GM18909 (cell line): Measurements from ENCODE around the gene CLEC11A.
"Not testable (repeated sequence)": the region's sequence is repeated elsewhere in the genome, so short reads cannot be mapped to it uniquely, and the experiment has no call there.

Experiments used
- ATAC-seq: cut with Tn5 transposase; IDR thresholded peaks from one replicate; pipeline ENCODE4 v1.9.1; 2021; ENCODE audit warnings: mild to moderate bottlenecking; ENCODE audit not compliant: unreplicated experiment, poor library complexity

Gene CLEC11A

DNA sequence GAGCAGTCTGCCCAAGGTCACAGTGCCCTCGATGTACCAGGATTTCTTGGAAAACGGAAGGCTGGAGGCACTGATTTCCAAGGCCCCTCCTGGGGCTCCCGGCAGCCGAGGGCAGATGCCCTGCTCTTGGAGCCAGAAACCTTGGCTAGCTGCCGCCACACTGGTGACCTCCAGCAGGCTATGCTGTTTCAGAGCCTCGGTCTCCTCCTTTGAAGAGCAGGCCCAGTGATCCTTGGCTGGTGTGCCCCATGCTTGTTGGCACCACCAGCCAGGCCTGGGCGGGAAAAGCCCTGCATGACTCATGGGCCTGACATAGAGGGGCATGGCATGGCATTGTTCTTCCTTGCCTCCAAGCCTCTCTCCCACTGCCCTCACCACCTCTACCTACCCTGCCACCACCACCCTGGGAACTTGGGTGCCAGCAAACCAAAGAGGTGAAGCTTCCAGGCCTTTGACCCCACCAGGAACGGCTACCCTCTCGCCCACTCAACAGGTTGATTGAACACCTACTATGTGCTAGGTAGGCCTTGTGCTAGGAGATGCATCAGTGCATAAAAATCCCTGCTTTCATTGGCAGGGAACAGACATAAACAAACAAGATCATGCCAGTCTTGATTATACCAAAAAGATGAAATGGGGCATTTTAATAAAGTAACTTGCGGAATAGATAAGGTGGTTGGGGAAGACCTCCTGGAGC is 1.6 kb upstream of the CLEC11A start:
- ATAC-seq, result no peak

DNA sequence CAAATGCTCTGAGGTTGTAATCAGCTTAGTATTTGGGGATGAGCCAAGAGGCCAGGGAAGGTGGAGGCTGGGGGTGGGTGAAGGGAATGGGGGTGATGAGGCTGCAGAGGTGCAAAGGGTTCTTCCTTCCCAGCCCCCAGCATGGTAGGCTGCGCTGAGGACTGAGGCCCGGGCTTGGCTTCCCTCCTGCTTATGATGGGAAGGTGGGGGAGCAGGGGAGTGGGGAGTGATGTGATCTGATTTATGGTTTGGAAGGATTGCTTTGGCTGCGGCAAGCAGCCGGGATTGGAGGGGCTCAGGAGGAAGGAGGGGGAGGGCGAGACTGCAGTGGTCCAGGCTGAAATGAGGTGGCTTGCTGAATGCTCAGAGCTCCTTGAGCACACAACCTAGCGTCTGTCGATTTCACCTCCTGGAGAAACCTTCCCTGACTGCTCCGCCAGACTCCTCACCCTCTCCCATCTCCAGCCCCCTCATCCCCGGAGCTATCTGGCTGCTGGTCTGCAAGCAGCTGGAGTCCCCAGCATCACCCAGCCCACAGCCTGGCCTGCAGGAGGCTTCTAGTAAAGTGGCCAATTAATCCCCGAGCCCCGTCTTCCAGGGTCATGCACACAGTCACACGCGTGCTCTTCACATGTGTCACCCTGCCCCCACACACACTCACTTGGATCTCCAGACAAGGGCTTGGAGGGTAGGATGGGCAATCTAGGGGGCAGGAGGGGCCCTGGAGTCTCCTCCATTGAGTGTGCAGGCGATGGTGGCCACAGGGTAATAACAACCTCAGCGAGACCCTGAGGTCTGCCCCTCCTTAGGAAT is 757 bp upstream of the CLEC11A start:
- ATAC-seq, result no peak

DNA sequence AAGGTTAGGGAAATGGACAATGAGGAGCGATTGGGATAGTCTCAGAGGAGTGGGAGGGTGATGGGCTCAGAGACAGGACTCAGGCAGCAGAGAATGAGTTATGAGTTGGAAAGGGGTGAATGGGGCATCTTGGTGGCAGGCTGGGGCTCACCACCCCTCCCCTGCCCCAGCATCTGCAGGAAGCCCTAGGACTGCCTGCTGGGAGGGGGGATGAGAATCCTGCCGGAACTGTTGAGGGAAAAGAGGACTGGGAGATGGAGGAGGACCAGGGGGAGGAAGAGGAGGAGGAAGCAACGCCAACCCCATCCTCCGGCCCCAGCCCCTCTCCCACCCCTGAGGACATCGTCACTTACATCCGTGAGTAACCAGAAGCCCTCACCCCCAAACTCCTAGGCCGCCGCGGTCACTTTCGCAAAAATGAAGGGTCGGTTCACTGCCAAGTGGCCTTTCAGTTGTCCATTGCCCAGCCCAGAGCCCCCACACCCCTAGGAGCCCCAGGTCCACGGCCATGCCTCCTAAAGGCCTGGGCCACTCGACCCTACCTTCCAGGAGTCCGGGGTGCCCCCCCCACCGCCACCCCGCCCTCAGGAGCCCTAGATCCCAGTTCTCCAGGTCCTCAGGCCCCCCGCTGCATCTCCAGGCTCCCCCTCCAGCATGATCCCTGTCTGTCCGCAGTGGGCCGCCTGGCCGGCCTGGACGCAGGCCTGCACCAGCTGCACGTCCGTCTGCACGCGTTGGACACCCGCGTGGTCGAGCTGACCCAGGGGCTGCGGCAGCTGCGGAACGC is 764 bp downstream of the CLEC11A start:
- ATAC-seq, result no peak

DNA sequence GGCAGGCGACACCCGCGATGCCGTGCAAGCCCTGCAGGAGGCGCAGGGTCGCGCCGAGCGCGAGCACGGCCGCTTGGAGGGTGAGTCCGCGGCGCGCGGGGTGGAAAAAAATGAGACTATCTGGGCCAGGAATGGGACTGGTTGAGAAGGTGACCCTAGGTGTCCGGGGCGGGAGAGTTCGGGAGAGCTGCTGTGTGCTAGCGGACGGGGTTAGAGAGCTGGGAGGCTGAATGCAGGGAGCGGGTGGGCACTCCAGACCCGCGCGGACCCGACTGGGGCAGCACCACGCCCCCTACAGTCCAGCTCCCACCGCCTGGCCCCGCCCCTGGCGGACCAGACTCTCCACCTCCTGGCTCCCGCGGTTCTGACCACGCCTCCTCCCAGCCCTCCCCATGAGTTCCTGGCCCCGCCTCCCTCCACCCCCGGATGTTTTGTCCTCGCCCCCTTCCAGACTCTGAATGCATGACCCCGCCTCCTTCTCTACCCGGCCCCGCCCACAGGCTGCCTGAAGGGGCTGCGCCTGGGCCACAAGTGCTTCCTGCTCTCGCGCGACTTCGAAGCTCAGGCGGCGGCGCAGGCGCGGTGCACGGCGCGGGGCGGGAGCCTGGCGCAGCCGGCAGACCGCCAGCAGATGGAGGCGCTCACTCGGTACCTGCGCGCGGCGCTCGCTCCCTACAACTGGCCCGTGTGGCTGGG is 1.5 kb downstream of the CLEC11A start:
- ATAC-seq, result peak; percentile 75

DNA sequence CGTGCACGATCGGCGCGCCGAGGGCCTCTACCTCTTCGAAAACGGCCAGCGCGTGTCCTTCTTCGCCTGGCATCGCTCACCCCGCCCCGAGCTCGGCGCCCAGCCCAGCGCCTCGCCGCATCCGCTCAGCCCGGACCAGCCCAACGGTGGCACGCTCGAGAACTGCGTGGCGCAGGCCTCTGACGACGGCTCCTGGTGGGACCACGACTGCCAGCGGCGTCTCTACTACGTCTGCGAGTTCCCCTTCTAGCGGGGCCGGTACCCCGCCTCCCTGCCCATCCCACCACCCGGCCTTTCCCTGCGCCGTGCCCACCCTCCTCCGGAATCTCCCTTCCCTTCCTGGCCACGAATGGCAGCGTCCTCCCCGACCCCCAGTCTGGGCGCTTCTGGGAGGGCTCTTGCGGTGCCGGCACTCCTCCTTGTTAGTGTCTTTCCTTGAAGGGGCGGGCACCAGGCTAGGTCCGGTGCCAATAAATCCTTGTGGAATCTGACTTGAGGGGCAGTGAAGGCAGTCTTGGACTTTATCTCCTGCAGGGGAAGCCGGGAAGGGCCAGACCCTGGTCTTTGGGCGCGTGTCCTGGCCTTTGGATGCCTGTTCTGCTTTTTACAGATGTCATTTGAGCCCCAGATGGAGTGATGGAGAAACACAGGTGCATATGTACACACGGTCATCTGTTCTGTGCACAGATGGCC is 2.2 kb downstream of the CLEC11A start:
- ATAC-seq, result peak; percentile 30

DNA sequence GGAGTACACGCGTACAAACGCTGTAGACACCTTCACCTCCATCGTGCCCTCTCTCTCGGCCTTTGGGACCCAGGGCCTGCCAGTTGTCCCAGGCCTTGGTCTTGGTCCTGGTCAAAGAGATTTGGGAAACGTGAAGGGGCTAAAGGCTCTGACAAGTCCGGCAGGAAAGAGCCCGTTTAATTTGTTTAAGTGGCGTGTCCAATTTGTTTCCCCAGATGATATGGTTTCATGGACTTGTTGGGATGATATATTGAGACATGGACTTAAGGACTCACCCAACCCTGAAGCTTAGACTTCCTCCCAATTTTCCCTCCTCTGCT is 2.7 kb downstream of the CLEC11A start:
- ATAC-seq, result no peak

DNA sequence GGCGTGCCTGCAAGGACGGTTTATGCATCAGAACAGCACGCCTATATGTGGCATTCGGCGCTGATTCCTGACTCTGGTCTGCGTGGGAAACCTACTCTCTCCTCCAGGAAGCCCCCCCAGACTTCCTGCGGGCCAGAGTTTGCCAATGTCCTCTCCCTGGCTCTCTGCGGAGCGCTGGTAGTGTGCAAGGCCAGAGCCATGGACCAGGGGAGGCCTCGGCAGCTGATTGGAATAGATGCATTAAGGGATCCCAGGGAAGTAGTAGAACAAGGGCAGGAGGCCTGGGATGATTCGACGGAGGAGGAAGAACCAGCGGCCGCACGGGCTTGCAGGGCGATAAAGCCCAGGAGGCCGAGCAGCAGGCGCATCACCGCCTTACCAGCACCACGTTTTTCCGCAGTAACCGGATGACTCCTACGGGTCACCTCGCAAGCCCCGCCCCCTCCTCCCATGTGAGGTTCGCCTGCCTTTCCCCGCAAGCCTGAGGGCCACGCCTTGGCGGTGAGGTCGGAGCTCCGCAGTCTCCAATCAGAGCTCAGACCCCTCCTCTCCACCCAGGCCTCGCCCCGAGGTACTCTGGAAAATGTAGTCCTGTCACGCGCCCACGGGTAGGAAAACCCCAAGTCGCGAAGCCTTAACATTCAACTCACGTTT is 5.0 kb downstream of the CLEC11A start:
- ATAC-seq, result no peak

DNA sequence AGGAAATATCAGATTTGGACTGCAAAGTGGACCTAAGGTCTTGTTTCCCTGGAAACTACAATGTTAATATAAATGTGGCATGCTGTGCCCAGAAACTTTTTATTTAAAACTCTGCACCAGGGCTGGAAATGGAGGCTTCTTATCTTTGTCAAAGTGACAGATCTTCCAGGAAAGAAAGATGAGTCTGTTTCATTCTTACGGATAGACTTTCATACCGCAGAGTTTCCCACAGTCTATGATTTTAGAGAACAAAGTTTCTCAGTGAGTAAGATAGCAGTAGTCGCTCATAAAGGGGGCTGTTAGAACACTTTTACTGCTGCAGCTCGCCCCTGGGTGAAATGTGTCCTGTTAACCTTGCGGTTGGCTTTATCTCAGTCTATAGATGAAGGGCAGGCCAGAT is 6.7 kb downstream of the CLEC11A start:
- no peak for ATAC-seq

DNA sequence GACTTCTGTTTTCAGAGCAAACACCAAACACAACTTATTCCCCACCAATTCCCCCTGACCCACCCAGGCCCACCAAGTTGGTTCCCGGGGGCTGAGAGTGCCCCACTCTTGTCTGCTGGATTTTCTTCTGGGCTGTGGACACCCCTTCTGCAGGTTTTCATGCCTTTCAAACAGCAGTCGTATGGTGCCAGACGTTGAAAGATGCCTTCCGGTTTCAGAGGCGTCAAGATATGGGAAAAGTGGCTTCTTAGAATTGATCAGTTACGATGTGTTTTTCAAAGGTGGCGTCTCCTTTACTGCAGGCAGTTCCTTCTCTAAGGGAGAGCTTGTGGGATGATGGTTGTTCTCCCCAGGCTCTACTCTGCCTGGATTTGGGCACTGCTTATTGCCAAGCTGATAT is 12.7 kb downstream of the CLEC11A start:
- ATAC-seq, result no peak

DNA sequence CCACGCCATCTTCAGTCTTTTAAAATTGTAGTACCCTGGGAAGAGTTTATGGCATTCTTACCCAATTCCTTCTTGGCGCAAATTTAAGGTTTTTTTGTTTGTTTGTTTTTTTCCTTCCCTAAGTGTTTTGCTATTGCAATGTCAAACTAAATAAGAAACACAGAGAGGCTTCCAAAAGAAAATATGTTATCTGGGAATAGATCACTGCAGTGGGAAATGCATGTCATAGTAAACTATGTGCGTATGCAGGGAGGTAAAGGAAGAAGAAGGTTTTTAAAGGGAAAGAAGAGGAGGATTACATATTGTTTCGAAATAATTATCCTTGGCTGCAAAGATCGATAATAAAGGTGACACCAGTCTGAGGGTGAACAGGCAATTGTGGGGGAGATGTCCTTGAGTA is 13.2 kb downstream of the CLEC11A start:
- no peak for ATAC-seq

DNA sequence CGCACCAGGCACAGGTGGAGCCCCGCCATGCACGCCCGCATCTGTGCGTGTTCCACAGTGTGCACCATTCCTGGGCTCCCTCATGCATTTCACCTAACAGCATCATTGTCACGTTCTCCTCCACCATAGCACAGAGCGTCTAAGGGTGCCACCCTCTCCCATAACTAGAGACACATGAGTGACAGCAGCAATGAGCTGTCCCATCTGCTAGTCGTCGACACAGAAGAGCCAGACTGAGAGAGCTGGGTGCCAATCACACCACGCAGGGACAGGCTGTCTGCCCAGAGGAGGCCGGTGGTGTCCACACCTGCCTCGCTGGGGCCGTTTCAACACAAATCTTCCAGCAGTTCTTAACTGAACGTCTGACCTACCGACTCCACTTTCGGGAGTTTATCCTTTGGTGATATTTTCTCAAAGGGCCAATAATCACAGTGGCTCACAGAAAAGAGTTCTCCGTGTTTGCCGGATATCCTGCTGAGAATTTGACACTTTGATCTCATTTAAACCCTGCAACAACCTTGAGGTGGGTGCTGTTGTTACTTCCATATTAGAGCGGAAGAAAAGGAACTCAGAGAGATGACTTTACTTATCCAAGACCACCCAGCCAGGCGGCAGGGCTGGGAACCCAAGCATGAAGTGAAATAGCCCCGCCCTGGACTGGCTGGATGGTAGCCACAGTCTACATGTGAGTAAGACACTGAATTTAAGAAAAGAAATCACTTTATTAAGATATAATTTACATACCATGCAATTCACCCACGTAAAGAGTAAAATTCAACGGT is 16.2 kb downstream of the CLEC11A start:
- no peak for ATAC-seq

DNA sequence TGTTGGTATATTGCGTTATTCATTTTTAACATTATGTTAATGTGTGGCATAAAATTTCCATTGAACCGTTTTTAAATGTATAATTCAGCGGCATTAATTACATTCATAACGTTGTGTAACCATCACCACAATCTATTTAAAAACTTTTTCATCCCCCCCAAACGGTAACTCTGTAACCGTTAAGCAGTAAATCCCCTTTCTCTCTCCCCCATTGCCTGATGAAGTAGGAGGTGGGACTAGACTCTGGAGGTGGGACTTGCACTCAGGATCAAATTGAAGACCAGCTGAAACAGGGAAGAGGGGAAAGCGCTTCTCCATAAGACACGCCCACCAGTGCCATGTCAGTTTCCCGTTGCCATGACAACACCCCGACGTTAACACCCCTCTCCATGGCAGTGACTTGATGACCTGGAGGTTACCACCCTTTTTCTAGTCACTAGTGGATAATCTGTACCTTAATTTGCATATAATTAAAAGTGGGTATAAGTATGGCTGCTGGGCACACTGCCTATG is 16.8 kb downstream of the CLEC11A start:
- ATAC-seq, result no peak

DNA sequence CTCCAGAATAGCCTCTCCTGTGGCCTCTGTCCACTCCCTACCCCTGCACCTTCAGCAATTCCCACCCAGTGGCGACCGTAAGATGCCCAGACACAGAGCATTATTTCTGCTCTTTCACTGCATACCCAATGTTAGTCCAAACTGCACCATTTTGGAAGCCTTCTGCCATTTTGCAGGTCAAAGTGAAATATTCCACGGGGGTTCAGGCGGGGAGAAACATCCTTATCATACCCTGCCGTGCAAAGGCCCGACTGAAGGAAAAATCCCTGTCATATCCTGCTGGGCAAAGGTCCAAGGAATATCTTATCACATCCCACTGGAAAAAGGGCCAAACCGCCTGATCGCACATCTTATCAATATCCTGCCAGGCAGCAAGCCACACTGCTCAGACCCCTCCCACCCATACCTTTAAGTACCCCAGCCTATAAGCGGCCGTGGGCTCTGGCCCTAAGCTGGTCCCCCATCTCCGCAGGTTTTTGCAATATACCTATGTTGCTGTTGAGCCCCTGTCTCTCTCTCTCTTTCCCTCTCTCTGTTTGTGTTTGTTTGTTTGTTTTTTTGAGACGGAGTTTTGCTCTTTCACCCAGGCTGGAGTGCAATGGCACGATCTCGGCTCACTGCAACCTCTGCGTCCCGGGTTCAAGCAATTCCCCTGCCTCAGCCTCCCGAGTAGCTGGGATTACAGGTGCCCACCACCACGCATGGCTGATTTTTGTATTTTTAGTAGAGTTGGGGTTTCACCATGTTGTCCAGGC is 18.2 kb downstream of the CLEC11A start:
- ATAC-seq, result no peak

DNA sequence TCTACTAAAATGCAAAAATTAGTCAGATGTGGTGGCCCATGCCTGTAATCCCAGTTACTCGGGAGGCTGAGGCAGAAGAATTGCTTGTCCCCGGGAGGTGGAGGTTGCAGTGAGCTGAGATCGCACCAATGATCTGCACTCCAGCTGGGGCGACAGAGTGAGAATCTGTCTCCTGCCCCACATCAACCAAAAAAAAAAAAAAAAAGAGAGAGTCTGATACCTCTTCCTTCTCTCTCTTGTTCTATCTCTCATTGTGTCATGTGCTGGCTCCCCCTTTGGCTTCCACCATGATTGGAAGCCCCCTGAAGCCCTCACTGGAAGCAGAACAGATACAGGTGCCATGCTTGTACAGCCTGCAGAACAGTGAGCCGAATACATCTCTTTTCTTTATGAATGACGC is 20.4 kb downstream of the CLEC11A start:
- no peak for ATAC-seq

DNA sequence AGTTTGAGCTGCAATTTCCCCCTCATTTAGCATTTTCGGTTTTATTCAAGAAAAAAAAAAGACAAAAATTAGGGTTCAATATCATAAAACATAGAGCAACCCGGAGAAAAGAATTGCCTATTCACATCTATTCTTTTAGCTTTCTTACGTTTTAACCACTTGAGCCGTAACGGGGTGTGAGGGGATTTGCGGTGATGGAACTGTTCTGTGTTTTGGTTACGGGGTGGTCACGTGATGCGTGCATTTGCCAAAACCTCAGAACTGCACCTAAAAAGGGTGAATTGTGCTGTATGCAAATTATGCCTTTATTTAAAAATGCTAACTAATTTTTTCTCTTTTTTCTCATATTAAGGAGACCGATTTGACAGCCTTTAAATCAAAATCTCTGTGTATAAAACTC is 22.1 kb downstream of the CLEC11A start:
- ATAC-seq, result no peak

DNA sequence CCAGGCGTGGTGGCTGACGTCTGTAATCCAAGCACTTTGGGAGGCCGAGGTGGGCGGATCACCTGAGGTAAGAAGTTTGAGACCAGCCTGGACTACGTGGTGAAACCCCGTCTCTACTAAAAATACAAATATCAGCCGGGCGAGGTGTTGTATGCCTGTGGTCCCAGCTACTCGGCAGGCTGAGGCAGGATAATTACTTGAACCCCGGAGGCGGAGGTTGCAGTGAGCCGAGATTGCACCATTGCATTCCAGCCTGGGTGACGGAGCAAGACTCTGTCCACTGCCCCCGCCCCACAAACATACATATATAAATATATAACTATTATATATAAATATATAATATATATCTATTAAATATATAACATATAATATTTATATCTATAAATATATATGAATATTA is 24.0 kb downstream of the CLEC11A start:
- ATAC-seq, result not testable (repeated sequence)

DNA sequence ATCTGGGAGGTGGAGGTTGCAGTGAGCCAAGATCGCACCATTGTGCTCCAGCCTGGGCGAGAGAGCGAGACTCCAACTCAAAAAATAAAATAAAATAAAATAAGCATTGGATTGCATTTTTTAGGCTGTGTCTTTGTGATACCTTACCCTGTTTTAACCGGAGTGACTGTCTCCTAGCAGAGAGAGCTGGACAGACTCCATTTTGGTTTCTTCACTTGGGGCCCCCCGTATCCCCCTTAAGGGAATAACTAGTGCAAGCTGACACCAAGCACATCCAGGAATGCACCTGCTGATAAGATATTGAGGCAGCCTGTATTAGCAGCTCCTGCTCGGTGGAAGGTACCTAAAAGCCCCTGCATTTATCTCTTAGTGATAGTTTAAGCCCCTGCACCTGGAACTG is 26.3 kb downstream of the CLEC11A start:
- no peak for ATAC-seq

DNA sequence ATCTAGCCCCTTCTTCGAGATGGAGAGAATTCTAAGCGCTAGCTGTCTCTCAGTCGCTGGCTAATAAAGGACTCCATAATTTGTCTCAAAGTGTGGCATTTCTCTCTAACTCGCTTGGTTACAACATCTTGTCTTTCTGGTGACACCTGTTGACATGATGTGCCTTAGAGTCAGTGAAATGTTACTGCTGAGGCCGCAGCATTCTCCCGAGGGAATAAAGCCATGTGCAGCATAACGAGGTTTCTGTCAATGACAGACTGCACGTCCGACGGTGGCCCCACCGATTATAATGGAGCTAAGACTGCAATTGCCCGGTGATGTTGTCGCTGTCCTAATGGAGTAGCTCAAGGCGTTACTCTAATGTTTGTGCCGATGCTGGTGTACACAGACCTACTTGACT is 26.8 kb downstream of the CLEC11A start:
- ATAC-seq, result no peak
